NCI-H1105 (cell line): ENCODE results near the gene NEK10.
"Not testable (repeated sequence)": the region's sequence is repeated elsewhere in the genome, so short reads cannot be mapped to it uniquely, and the experiment has no call there.

Experiments
- DNase-seq: peaks from one replicate; lab custom pipeline; 2025; lab: John Stamatoyannopoulos, UW

Gene NEK10

DNA sequence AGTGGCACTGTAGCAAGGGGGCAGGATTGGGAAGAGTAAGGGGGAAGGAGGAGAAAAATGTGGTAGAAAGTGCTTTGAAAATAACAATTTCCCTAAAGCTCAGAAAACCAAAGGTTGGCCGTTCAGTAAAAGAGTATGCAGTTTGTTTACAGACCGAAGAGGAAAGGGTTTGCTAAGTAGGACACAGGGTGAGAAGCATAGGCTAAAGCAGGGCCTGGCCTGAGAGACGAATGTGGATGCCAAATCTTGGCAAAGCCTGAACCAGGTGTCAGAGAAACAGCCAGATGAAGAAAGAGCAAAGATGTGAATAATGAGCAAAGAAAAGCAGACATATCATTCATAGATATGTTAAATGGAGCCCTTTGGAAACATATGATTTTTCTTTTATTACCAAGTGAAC lies 17.1 kb downstream of the NEK10 start:
- no peak for DNase-seq

DNA sequence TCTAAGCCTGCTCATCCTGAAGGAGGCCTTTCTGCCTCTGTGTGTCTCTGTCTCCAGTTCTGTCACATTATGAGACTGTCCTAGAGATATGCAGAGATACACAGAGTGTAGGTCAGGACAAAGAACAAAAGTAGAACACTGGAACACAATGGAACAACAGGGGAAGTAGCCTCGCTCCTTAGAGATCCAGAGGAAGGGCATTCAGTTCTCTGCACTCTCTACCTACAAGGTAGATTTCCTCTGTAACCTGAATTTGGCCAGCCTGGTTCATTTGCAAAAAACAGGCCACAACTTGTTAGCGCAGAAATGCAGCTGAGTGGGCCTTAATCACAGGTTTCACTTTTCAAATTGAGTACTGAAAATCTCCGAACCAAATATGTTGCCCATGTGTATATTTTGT lies 19.4 kb downstream of the NEK10 start:
- peak; percentile 34 for DNase-seq

DNA sequence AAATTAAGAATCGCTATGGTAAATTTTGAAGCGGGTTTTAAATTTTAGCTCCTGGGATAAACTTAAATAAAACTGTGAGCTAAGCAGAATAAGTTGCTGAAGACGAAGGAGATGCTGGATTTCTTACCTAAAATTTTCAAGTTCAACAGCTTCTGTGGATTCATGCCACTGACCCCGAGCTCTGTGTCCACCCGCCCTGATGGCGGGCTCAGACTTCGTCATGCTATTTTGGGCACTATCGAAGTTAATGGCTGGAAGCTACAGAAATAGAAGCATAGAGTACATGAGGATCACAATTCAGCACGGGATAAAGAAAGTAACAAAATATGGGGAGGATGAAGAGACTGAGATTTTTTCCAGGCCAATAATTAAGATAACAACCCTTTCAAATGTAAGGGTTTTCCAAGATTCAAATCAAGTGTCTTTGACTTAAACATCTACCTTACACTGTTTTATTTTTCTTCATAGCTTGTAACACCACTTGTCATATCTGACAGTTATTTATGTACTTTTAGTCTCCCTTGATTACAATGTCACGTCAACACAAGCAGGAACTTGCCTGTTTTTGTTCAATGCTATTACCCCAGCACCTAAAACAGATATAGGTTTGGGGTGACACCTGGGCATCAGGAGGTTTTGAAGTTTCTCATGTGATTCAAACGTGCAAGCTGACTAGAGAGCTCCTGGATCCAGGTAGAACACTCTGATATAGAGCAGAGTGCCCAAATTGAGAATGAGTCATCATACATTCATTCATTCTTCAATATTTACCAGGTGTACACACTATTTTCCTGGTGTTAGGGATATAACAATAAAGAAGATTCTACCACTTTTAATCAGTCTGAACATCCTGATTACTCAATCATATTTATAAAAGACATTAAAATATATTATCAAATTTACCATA lies 23.0 kb downstream of the NEK10 start:
- DNase-seq: no peak

DNA sequence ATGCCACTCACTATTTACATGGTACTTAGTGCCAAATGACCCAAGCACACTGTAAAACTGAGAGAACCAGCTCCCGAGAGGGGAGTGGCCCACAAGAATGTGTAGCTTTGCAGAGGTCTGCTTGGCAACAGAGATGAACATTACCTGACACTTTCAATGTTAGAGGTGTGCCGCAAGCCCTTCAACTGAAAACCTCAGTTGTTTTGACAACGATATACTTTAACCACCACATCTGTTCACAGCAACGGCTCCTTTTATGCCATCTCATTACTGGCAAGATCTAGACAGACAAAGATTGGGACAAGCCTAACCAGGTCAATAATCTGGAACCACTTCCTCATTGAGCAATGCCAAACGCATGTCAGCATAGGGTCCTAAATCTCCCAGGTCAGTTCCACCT lies 23.7 kb downstream of the NEK10 start:
- no peak for DNase-seq

DNA sequence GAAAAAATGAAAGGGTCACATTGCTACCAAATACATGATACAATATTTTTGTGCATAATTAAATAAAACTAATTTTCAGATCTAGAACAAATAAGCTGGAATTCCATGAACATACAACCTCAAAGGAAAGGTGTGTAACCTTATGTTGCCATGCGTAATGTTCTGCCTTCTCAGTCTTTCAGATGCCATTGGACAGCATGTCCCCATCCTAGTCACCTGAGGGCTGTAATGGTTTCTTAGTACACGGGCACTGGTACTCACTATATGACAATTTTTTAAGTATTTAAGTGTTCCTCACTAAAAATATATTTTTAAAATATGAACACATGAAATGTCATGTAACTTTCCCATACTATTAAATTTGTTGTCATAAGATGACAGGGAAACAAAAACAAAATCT lies 24.1 kb downstream of the NEK10 start:
- DNase-seq: no peak

DNA sequence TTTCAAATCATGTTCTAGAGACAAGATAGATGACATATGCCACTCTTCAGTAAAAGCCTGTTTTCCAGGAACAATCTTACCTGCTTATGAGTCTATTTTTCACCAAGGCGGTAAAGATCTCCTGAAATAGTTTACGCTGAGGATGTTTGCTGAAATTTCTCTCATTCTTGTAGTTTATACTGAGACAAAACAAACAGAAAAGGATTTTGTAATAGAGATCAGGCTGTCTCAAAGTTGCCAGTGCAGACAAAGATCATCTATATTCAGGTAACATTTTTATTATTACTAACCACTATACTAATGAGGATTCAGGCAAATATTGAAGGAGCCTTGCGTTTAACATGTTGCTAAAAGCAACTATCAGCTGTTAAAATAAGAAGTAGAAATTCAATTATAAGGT lies 25.0 kb downstream of the NEK10 start:
- no peak for DNase-seq

DNA sequence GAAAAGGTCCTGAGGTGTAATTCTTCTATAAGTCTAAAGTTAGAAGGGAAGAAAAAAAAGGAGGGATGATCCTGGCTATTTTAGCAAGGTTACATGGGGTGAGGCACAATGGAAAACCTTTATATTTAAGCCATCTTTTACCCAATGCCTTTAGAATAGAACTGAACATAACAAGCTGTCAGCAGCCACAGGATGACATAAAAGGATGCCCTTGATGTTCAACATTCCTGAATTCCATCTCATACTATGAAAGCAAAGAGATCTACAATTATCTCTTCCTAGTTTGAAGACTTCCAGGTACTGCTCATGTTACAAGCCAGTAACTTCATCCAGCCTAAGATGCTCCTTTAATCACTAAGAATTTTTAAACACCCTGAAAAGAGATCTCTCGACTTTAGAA lies 26.9 kb downstream of the NEK10 start:
- DNase-seq: no peak

DNA sequence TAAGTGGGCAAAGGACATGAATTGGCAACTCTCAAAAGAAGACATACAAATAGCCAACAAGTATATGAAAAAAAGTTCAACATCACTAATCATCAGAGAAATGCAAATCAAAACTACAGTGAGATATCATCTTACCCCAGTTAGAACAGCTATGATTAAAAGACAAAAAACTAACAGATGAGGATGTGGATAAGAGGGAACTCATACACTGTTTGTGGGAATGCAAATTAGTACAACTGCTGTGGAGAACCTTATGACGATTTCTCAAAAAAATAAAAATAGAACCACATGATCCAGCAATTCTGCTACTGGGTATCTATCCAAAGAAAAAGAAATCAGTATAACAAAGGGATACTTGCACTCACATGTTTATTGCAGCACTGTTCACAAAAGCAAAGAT lies 28.6 kb downstream of the NEK10 start:
- DNase-seq: no peak

DNA sequence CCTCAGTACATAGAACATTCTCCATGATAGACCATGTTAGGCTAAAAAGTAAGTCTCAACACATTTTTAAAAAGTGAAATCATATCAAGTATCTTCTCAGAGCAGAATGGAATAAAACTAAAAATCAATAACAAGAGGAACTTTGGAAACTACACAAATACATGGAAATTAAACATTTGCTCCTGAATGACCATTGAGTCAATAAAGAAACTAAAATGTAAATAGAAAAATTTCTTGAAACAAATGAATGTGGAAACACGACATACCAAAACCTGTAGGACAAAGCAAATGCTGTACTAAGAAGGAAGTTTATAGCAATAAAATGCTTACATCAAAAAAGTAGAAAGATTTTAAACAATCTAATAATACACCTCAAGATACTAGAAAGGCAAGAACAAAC lies 33.6 kb downstream of the NEK10 start:
- DNase-seq: no peak

DNA sequence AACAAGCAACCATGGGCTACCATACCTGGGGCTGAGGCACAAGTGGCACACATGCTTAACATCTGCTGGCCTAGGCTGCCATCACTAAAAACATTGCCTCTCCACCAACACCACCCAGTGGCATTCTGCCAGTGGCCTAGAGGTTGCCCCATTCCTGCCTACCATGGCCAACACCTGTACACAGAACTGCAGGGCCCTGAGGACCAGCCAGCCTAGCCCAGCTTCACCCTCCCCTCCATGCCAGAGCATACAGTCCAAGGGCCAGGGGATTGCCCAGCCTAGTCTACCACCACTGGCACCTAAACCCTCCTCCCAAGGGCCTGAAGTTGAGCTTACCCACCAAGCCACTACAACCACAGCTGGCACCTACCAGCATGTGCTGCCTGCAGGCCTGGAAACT lies 35.3 kb downstream of the NEK10 start:
- DNase-seq: no peak

DNA sequence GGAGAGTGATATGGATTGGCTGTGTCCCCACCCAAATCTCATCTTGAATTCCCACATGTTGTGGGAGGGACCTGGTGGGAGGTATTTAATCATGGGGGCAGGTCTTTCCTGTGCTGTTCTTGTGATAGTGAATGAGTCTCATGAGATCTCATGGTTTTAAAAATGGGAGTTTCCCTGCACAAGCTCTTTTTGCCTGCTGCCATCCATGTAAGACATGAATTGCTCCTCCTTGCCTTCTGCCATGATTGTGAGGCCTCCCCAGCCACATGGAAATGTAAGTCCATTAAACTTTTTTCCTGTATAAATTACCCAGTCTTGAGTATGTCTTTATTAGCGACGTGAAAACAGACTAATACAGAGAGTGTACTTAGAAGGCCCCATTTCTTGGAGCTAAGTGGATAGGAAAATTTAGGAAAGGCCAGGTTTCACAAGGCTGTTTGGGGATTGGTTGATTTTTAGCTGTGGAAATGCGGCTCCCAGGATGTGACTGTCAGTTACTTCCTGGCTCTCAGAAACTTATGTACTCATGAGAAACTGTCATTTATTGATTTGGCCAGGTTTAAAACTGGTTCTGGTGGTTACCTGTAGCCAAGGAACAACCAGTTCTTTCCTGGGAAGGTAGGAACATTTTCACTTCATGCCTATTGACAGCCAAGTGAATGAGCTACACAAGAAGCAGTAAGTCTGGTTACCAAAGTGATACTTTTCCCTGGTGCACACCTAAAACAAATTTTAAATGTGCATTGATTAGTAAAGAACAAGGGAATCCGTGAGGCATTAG lies 40.0 kb downstream of the NEK10 start:
- not testable (repeated sequence) for DNase-seq

DNA sequence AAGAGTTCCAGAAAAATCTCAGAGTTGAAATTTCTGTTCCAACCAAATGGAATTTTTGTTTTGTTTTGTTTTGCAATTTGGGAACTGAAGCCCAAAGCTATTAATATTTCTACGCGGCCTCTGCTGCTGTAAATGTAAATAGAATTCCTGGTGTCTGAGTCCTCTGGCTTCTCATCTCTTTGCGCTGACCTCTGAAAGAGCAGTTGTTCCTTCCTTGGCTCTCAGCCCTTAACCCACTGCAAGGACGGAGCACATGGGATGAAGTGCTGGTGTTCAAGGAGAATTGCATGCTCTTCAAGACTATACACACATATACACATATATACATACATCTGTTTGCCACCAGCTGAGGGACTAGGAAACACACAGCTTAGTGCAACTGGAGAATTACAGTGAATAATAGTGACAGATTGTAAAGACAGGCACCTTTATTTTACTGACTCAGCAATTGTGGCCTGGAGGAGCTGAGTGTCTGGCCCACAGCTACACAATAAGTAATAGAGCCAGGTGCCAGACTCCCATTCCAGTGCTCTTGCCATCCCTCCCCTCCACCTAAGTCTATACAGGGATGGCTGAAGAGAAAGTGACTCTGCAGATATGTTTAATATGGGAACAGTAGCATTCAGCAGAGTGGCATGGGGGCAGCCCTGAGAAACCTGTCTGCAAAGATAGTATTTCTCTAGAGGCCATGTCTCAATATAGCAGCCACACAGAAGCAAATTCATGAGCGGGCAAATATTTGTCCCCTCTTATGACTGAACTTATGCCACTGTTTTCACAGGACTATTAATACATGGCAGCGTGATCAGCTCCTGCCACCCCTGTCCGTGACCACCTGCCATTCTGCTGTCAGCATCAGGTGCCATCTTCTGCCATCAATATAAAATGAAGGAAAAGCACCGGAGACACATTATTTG lies 42.3 kb downstream of the NEK10 start:
- DNase-seq: no peak

DNA sequence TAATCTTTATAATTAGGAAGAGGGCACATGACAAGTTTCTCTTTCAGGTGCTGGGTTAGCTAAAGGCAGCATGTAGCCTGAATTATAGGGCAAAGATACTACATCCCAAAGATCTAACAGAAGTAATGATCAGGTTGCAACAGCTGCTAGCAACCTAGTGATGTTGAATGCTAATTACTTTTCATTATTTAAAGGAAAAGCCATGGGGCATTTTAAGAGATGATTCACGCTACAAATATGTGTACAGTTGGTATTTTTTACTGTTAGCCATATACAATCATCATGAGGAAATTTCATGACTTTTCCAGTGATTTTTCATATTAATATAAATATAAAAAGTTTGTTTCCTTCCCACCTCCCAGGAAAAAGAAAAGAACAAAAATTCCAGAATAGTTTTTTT lies 43.0 kb downstream of the NEK10 start:
- DNase-seq: no peak

DNA sequence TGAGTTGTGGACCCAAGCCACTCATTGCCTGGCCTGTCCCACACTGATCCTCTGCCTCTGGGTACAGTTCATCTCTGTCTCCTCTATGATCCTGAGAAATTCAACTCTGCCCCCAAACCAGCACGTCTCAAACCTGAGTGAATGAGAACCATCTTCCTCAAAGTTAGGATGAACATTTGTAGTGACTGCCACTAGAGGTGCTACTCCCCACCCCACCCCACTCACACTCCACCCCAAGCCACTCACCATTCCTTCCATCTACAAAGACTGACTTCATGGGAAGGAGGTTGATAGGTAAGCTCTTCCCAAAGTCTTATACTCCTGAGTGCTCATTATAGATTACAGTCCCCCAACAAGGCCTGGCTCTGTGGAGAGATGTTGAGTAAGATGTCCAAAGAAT lies 43.8 kb downstream of the NEK10 start:
- no peak for DNase-seq

DNA sequence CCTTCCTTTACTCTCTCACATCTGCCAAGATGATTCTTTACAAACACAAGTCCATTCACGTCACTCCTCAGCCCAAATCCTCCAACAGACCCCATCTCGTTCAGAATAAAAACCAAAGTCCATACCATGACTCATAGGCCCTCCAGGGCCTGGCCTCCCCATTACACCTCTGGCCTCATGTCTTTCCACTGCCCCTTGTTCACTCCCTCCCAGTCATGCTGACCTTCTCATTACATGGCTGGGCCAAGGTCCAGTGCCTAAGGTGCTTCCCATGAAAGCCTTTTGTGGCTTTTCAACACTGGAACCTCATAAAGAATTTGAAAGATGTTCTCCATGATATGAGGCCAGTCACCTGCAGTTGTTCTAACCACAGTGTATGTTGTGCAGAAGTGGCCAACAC lies 44.5 kb downstream of the NEK10 start:
- no peak for DNase-seq

DNA sequence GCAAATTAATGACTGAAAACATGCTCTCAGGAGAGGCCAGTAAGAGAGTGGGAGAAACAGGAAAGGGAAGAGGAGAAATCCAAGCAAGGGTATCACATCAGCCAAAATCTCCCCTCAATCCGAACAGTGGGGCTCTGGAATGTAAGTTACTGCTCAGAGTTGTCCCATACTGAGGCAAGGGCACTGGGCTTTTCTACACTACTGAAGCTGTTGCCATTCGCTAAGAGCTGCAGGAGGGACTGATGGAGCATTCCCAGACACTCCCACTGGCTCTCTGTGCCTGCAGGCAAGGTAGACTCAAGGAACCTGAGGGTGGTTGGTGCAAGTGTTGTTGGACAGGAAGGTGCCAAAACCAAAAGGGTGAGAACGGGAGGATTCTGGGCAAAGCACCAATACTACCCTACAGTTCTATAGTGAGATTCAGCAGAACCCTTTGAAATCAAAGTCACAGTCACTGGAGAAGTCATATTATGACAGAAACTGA lies 46.1 kb downstream of the NEK10 start:
- DNase-seq: no peak

DNA sequence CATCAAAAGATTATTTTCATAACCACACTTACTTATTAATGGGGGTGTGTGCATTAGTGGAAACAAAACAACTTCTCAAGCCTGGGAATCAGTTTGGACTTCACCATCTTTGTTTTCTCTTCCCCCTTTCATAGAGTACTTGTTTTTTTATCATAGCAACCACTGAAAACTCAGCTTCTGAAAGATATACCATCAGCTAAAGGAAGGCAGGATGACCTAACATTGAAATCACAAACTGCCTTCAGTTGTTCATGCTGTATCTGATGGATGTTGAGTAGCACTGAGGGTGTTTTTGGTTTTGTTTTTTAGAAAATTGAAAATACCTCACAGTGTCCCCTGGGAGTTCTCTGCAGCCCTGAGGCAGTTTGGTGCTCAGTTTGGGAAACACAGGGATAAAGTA lies 46.5 kb downstream of the NEK10 start:
- DNase-seq: no peak

DNA sequence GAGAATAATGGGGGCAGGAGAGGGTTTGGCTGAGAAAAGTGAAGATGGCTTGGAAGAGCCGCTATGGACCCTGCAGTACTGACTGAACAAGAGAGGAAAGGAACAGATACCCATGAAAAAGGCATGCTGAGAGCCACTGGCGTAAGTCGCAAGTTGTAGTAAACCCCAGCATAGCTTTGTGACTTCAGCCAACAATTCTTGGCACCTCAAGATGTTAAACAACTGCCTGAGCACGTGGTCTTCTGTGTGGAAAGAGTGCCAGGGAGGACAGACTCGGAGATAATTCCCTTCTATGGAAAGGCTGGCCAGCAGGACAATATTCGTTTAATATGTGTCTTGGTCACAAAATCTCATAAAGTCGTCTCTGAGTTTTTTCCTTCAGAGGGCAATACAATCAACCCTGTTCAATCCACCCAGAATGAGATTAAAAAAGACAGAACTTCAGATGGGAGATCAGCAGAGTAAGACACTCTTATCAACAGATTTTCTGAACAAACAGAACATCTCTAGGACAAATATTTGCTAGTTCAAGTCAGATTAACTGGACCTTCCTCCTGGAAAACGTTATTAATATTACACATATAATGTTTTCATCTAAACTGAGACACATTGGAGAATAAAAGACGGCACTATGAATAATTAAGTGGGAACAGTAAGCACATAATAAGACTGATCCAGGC lies 49.2 kb downstream of the NEK10 start:
- DNase-seq: no peak

DNA sequence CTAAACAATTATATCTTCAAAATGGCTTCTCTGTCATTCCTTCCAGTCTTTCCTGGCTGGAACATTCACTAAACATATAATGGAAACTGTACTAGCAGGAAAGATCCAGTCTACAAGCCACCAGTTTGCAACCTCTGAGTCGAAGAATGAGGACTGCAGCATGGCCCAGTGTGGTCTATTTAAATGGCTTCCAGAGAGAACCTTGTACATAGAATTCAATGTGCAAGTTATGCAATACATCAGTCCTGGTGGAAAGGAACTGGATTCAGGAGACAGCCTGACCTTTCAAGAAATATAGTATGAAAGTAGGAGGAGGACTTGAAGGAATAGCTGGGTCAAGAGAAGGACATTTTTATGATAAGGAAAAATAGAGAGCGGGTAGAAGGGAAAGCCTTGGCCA lies 49.9 kb downstream of the NEK10 start:
- no peak for DNase-seq

DNA sequence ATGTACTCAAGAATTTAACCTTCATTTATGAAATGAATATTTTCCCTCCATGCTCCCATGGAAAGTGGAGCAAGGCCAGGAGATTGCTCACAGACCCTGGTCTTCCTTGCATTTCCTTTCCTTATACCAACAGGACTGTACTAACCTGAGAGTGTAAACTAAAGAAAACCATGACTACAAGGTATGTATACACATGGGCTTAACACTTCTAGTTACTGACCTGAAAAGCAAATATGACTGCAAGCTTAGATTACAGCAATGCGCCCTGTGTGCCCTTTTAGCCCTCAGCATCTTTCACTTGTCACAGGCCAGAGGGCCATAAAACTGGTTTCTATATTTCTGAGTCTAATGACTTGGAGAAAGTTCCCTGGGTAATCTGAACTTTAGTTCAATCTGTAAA lies 52.1 kb downstream of the NEK10 start:
- no peak for DNase-seq

DNA sequence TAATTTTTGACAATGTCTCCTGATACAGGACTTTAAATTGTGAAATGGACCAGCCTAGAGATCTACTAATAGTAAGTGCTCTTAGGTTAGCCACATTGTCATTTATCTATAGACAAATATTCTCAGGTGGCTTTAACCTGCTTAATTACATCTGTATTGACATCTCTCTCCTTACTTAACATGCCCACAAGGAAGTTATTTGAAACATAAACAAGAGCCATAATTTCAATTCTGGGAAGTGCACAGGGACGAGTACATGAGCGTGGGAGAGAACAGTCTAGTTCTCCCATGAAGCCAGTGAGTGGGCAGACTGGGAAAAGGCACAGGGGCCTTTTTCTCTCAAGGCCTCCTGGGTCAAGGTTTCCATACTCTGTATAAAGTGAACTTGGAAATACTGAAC lies 54.2 kb downstream of the NEK10 start:
- DNase-seq: no peak
